Stimulated activated CD4-positive, alpha-beta T cell treated with anti-CD3 and anti-CD28 coated beads, TNF-alpha, amount 100 ng/mL, for 24 hours (primary cell): ENCODE results near the gene RPL26.
"Not testable (repeated sequence)": the region's sequence is repeated elsewhere in the genome, so short reads cannot be mapped to it uniquely, and the experiment has no call there.

Experiments
- DNase-seq, 3 experiments: peaks; one replicate each; pipeline ENCODE4 v3.0.0-alpha.2; 2020; ENCODE audit warnings: low read depth in 3 of 3

Gene RPL26

DNA sequence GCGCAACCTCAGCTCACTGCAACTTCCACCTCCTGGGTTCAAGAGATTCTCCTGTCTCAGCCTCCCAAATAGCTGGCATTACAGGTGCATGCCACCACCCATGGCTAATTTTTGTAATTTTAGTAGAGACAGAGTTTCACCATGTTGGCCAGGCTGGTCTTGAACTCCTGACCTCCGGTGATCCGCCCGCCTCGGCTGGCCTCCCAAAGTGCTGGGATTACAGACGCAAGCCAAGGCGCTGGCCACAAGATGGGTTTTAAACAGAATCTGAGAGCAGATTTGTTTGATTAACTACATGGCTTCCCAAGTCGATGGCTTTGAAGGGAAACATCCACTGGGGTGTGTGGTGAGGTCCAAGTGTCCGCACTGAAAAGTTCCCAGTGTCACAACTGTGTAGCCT, 11.5 kb upstream of the RPL26 start:
- DNase-seq, result not testable (repeated sequence)

DNA sequence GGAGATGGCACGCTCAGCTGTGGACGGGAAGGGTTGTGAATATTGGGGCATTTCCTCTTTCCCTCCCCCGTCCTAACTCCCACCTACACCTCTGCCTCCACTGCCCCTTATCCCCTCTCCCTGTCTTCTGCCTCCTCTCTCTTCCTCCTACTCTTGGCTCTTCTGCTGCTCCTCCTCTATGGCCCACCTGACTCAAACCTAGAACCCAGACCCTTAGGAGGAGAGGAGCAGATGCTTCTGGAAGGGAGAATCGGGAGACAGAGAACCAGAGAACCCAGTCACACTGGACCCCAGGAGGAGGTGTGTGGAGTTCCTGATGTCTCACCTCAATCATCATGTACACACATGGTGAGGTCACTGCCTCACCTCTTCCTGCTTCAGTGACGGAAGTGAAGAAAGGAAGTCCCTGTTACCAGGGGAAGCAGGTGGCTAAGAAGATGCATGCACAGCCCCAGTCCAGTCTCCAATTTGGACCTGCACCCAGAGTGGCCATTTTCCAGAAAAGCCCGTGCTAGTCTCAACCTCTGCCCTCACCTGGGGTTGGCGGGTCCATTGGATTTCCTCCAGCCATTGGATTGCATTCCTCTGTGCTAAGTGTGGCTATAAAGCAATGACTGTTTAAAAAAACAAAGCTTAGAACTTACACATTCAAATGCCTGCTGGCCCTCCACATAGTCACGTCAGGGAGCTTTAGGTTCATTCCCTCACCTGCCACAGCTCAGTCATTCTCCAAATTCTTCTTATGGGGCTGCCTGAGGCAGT, 10.7 kb upstream of the RPL26 start:
- no peak for DNase-seq

DNA sequence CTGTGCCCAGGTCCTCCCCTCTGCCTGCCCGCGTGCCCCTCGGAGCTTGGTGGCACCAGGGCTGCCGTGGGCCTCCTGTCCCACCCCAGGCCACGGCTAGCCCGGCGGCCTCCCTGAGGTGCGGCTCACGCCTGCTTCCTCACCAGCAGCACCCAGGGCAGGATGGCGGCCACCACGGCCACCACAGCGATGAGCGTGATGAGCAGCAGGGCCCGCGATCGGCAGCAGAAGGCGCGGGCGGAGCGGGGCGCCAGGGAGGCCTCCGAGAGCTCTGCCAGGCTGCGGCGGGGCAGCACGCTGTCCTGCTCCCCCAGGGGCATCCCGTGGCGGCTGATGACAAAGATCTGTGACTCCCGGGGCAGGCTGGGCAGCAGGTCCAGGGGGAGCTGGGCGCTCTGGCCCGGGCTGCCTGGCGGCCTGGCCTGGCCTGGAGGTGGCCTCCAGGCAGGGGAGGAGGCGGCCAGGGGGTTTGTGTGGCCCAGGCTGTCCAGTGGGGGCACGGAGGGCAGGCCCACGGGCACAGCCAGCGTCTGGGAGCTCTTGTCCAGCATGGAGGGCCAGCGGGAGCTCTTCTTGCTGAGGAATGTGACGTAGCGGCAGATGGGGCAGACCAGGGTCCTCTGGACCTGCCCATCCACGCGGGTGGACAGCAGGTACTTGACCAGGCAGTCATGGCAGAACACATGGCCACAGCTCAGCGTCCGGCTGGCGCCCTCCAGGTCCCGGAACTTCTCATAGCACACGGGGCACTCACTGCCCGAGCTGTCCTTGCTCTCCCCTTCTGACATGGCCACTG, 9.9 kb upstream of the RPL26 start:
- DNase-seq, result no peak

DNA sequence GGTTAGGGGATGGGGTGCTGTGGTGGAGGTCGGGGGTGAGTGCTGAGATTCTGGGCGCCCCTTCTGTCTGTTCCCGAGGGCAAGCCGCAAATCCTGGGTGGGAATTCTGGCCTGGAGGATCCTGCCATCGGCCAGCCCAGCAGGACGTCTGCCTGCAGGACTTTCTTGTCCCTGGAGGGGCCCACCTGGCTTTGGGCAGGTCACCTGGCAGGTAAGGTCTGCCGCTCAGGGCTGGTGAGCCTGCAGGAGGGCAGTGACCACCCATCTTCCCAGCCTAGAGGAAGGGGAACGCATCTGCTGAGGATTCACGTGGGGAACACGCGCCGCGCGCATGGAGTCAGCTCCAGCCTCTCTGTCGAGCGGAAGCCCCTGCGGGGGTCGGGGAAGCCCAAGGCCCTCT, 9.3 kb upstream of the RPL26 start:
- DNase-seq, result no peak

DNA sequence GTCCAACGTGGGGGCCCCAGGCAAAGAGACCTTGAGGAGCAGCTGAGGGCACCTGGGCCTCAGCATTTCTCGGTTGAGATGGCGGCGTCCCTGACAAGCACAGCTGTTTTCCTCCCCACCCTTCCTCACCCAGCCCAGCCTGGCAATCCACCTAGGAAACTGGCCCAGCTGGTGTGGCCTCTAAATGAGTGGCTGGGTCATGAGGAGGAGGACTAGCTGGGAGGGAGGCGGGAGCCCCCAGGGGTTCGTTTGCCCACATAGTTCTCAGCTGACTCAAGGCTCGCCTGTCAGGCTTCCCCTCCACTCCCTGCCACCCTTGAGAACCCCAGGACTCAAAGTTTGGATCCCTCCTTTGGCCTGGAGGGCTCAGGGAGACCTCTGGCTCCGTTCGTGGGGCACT, 8.7 kb upstream of the RPL26 start:
- no peak for DNase-seq

DNA sequence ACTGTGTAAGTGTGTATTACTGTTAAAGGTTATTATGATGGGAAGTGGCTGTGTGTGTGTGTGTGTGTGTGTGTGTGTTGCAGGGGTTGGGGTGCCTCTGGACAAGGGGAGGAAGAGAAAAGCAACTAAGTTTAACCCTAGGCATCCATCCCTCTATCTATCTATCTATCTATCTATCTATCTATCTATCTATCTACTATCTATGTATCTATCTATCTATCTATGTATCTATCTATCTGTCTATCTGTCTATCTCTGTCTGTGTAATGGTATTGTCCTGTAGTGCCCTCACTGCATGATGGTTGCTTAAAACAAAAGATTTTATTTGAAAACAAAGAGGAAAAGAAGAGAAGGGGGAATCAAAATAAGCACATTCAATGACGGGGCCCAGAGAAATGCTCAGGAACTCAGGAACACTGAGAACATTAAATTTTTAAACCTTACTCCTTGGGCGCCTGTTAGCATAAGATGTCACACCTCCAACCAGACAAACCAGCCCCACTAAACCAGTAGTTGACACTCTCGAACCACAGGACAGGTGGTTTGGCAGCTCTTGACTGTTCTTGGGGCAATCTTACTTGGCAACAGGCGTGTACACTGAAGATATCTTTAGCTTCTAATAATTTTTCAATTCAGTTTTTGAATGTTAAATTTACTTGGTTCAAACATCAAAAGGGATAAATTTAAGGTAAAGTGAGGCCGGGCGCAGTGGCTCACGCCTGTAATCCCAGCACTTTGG, 5.1 kb upstream of the RPL26 start:
- DNase-seq, result no peak

DNA sequence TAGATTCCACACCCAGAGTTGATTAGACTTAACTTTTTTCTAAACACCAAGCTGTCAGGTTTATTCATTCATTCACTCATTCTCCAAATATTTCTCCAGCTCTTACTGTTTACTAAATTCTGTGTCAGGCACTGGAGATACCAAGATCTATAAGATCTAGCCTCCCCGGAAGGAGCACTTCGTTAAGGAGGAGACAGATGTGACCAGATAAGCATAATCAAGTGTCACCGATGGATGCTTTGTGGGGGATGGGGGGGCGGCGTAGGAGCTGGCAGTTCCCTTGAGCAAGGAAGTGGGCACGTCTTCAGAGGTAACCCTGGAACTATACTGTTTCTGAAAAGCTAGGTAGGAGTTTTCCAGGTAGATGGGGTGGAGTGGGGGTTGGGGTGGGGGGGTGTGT, 3.8 kb upstream of the RPL26 start:
- no peak for DNase-seq

DNA sequence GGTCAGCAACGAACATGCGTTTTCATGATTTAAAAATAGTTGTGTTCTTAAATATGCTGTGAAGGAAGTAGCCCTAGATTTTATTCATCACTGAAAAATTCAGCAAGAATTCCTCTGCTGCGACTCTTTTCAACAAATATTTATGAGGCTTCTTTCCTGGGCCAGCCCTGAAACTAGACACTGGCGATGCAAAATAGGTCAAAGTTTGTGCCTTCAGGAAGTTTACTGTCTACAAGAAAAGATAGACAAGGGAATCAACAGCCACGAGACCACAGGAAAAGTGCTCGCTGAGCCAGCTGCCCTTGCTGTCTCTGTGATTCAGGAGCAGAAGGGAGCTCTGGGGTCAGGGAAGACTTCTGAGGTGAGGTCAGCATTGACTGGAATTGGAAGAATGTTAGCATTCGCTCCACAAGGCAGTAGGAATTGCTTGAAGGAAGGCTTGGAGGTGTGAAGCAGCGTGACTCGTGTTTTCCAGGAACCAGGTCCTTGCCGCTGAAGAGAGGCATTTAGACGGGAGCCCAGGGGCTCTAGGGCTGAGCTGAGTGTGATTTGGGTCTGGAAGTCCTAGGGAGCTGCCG, 1.9 kb upstream of the RPL26 start:
- no peak for DNase-seq

DNA sequence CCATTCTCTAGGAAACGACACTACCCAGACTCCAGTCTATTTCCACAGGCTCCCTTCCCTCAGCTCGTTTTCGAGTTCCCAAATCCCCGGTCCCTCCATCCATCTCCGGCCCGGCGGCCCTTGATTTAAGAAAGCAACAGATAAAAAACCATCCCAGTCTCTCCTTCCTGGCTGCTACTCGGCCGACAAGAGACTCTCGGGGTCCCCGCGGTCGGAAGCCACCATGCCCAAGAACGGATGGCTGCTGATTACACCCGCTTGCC, 182 bp downstream of the RPL26 start:
- DNase-seq, result no peak

DNA sequence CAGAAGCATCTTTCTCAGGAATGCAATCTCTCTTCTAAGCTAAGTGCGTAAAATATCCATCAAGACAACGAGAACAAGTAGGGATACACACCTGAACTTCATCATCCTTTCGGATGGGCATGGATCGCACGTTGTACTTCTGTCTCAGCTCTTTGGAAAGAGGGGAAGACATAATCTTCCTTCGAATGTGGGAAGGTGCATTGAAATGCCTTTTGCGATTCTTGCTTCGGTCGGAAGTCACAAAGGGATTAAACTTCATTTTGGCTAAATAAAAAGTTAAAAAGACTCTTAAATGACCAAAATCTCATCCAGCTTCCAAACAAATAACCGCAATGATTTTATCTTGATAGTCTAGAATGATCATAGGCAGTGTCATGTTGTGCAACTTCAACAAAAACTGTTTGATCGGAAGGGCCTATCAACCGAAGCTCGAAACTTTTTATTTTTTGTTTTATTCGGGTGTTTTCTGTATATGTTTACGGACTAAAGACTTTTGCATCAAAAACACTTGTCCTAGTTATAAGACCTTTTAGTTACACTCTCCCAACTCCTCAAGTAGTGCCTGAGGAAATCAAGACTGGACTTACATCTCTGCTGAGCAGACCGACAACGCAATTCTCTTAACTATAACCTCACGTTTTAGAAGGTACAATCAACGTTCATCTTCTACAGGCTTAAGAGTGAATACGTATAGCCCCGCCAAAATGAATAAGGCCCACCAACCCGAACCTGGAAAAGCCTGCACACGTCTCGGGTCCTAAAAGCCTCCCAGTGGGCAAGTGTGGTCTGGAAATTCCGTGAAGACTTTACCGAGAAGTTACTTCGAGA, 727 bp downstream of the RPL26 start:
- no peak for DNase-seq

DNA sequence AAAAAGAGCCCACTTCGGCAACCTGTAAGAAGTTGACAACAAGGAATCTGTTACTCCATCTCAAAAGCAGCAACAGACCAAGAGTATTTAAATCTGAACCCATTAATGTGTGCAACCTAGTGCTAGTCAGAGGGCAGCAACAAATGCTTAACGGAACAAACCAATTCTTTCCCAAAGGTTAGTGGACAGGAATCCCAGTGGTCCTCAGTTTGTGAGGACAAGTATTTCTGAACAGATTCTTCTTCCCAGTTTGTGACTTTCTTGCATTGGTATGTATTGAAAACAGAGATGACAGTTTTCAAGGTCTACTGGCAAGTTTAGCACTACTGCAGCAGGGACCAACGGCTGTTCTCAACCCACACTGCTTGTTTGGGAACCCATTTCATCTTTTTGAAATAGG, 2.9 kb downstream of the RPL26 start:
- no peak for DNase-seq

DNA sequence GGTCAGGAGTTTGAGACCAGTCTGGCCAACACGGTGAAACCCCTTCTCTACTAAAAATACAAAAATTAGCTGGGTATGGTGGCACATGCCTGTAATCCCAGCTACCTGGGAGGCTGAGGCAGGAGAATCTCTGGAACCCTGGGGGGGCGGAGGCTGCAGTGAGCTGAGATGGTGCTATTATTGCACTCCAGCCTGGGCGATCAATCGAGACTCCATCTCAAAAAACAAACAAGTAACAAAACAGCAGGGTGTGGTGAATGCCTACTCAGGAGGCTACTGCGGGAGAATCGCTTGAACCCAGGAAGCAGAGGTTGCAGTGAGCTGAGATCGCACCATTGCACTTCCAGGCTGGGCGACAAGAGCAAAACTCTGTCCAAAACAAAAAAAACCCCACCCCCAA, 4.9 kb downstream of the RPL26 start:
- not testable (repeated sequence) for DNase-seq

DNA sequence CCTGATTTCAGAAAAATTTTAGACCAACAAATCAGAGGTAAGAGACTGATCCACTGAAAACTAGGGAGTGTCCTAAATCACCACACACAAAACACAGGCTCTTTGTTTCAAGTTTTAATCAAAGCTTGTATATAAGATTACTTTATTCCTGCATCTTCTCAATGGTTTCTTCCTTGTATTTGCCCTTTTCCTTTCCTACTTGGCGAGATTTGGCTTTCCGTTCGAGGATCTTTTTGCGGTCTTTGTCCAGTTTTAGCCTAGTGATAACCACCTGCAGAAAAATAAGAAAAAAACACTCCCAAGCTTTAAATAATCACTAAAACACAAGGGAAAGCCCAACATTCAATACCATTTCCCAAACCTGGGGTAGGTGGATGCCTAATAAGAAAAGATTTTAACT, 5.6 kb downstream of the RPL26 start:
- no peak for DNase-seq

DNA sequence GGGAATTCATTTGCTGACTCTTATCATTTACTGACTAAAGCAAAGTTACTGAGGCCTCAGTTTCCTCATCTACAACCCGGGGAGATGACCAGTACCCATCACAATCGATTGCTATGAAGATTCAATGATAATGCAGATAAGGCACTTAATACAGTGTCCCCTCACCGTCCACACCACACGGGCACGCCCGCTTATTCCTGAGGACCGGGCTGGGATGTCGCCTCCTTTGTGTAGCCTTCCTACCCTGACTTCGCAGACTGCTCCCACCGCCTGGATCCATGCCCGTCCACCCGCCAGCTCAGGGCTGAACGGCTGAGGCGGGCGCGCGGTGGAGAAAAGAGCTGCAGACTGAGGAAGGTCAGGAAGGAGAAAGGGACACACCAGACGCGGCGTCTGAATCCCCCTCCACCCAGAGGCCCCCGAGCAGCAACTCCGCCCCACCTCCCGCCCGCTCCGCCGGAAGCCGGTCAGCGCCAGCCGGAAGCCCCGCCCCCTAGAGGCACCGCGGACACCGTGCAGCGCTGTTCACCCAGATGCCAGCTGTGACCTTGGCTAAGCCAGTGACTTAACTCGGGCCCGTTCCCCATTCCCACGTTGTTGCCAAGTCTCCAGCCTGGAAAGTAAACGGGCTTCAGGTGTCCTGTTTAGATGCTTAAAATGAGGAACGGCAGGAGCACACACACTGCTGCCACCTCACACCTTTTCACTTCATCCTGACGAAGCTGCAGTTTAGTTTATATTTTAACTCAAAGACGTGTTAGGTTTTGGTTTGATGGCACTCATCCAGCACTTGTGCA, 6.5 kb downstream of the RPL26 start, which contains the start of gene KRABD2:
Gene KRABD2, minus strand, starts transcription at position 434 of the 797 bp plus-strand sequence.
- DNase-seq, result peak; percentile 87 to 92 (median 88)

DNA sequence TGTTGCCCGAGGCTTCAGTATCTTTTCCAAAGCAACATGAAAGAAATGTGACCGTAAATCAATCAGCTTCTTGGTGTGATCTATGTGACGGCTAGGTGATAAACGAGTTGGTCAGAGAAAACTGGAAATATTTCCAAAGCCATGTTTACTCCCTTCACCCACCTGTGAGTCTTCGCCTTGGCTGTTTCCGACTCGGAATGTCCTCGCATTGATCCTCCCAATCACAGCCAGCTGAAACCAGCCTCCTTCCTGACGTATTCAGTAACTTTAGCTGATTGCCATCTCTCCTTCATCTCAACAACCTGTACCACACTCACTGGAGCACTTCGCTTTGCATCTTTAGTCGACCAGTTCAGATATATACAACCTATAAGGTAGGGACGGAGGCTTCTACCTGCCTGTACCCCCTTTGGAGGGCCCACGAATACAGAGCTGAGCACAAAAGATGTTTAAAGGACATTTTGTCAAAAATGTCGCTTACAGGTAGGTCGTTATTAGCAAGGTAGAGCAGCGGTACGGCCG, 7.2 kb downstream of the RPL26 start:
- DNase-seq, result no peak

DNA sequence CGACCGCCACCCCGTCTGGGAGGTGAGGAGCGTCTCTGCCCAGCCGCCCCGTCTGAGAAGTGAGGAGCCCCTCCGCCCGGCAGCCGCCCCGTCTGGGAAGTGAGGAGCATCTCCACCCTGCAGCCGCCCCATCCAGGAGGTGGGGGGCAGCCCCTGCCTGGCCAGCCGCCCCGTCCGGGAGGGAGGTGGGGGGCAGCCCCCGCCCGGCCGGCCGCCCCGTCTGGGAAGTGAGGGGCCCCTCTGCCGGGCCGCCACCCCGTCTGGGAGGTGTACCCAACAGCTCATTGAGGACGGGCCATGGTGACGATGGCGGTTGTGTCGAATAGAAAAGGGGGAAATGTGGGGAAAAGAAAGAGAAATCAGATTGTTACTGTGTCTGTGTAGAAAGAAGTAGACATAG, 9.1 kb downstream of the RPL26 start:
- DNase-seq, result not testable (repeated sequence)

DNA sequence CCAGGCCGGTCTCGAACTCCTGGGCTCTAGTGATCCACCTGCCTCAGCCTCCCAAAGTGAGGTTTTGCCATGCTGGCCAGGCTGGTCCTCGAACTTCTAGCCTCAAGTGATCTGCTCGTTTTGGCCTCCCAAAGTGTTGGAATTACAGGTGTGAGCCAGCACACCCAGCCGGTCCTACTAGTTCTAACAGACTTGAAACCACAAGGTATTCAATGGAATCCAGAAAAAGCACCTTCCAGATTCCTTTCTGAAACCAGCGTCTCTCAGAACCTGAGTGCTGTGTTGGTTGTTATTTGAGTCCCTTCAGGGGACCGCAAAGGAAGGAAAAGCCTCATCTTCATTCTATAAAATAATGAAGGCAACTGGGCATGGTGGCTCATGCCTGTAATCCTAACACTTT, 10.6 kb downstream of the RPL26 start:
- DNase-seq, result no peak

DNA sequence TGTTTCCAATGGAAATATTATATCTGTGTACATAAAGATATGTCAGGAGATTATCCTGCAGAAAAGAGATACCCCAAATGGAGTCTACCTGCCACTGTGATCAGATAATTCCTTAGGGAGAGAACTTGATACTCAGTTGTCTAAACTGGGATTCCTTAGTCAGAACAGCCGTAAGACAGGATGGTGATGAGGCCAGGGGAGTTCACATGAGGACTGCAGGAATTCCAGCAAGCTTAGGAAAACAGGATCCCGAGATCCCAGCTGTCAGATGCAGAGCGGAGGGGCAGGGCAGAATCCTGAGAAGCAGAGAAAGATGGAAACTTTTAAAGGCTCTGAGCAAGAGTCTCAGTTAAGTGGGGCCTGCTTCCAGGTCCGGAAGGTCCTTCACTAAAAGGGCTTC, 11.2 kb downstream of the RPL26 start:
- DNase-seq, result no peak

DNA sequence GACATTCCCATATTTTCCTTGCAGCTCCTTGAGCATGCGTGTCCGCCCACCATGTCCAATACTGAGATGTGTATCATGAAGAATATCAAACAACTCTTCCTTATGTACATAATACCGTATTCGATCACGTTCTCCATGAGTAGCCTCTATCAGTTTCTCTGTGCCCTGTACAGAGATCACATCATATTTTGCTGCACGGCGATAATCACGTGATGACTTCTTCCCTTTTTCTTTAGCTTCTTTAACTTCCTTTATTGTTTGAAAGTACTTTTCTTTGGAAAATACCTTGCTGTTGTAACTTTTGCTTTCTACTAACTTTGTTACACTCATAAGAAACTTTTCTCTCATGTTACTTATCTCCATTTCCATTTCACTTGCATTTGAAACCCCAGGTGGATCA, 13.0 kb downstream of the RPL26 start:
- DNase-seq, result no peak

DNA sequence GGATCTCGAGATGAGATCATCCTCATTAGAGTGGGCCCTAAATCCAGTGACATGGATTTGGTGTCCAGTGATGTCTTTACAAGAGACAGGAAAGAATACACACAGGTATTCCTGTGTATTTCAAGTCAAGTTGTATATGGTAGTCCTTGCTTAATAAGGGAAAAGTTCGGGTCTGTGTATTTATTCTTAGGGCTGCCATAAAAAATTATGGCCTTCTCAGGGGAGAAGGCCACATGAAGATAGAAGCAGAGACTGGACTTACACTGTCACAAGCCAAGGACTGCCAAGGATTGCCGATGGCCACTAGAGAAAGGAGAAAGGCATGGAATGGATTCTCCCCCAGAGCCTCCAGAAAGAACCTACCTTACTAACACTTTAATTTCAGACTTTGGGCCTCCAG, 14.8 kb downstream of the RPL26 start:
- no peak for DNase-seq

DNA sequence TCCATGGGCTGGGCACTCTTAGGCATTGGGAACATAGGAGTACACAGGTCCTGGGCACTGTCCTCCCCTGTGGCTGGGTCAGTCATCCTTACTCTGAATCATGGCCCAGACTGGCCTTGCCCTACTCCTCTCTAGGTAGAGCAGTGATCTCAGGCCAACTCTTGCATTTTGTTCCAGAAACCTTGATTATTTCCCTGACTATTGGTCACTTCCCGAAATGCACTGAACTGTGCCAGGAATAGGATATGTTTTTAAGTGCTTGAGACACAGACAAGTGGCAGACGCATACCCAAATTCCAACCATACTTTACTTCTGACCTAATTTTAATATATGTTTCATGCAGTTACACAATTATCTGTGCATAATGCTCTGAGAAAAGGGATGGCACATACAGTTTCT, 16.8 kb downstream of the RPL26 start:
- no peak for DNase-seq
